ENCODE data around the gene OR11A1. TPM values are rescaled to one million over a fixed set of nuclear protein-coding genes. Genes with fewer than 3 reads are reported as not detected.
"Not testable (repeated sequence)": the region's sequence is repeated elsewhere in the genome, so short reads cannot be mapped to it uniquely, and the experiment has no call there.

OR11A1 gene
- total RNA-seq, 1 donor from 2014 or later = not detected

DNA sequence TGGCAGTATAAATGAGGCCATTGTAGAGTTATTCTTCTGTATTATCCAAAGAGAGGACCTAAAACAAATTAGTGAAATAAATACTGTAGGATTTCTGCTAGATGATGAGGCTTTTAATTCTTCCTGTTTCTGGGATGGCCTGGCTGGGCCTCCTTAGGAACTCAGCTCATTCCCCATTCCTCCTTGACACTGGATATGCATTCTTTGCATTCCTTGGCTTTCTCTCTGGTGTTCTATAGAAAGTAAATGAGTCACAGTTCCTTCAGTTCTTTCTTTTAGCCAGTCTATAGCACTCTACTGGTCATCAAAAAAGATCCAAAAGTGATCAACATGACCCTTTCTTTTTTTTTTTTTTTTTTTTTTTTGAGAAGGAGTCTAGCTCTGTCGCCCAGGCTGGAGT, 9.2 kb downstream of the OR11A1 start:
- DNase-seq (no peak), ATAC-seq (no peak)
- Histone ChIP-seq H3K9me3 (no peaks in the 10 kb centered on the region), H3K27ac (no peak overlapping the region), H3K4me1 (no peaks in the 10 kb centered on the region), H3K36me3 (no peaks in the 10 kb centered on the region), H3K27me3 (no peaks in the 10 kb centered on the region), H3K4me3 (no peak overlapping the region)
- intact Hi-C loops (cut with DNase I) = no loop called here
- TF ChIP-seq, protein P1, sequence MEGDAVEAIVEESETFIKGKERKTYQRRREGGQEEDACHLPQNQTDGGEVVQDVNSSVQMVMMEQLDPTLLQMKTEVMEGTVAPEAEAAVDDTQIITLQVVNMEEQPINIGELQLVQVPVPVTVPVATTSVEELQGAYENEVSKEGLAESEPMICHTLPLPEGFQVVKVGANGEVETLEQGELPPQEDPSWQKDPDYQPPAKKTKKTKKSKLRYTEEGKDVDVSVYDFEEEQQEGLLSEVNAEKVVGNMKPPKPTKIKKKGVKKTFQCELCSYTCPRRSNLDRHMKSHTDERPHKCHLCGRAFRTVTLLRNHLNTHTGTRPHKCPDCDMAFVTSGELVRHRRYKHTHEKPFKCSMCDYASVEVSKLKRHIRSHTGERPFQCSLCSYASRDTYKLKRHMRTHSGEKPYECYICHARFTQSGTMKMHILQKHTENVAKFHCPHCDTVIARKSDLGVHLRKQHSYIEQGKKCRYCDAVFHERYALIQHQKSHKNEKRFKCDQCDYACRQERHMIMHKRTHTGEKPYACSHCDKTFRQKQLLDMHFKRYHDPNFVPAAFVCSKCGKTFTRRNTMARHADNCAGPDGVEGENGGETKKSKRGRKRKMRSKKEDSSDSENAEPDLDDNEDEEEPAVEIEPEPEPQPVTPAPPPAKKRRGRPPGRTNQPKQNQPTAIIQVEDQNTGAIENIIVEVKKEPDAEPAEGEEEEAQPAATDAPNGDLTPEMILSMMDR (IDR thresholded peaks at IDR 0.05) = no peak

GRCh38 chr6:29444031-29444430, 12.8 kb downstream of the OR11A1 start:
- H3K27ac ChIP-seq; DNase-seq; H3K4me1 ChIP-seq; H3K9me3 ChIP-seq; intact Hi-C loops (cut with DNase I); H3K36me3 ChIP-seq; ATAC-seq; H3K4me3 ChIP-seq; H3K27me3 ChIP-seq: not testable (repeated sequence)

GRCh38 chr6:29442719-29443118, 14.2 kb downstream of the OR11A1 start:
- ATAC-seq = no peak
- no peak overlapping the region for H3K4me3 ChIP-seq
- no peaks in the 10 kb centered on the region for H3K9me3 ChIP-seq
- no peaks in the 10 kb centered on the region for H3K27me3 ChIP-seq
- H3K36me3 ChIP-seq = no peaks in the 10 kb centered on the region
- intact Hi-C loops (cut with DNase I) = no loop called here
- H3K4me1 ChIP-seq = no peaks in the 10 kb centered on the region
- DNase-seq = no peak
- no peak overlapping the region for H3K27ac ChIP-seq
- TF ChIP-seq, protein P1 (IDR thresholded peaks at IDR 0.05) = no peak

DNA sequence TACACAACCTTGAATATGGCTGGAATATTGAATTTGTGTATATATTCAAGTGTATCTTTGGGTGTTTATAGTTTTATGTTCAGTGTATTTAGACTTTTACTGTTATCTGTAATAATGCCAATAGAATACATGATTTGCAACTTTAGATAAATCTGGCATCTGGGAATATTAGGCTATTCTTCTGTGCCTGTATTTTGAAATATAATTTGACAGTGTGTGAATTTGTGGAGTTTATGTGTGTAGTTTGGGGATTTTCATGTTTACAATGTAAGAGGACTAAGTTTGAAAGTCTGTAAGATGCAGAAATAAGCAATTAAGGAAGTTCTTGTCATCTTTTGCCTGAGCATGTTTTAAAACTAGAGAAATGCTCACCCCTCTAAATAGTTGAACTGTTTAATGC, 17.9 kb downstream of the OR11A1 start, which contains the start of gene OR10C1:
Gene OR10C1 (plus strand): TSS at position 301 of the 400 bp plus-strand sequence. CDS start 710 bp downstream, outside the sequence.
- DNase-seq = no peak
- no peaks in the 10 kb centered on the region for H3K27me3 ChIP-seq
- H3K9me3 ChIP-seq = no peaks in the 10 kb centered on the region
- H3K36me3 ChIP-seq = no peaks in the 10 kb centered on the region
- TF ChIP-seq, protein P1 (IDR thresholded peaks at IDR 0.05) = no peak
- no peak for ATAC-seq
- H3K27ac ChIP-seq = no peak within 1 kb of the TSS
- intact Hi-C loops (cut with DNase I) = no loop called here
- no peaks in the 10 kb centered on the region for H3K4me1 ChIP-seq
- no peak within 1 kb of the TSS for H3K4me3 ChIP-seq

GRCh38 chr6:29436730-29437129, 20.1 kb downstream of the OR11A1 start:
- intact Hi-C loops (cut with DNase I); H3K36me3 ChIP-seq; H3K27ac ChIP-seq; H3K9me3 ChIP-seq; ATAC-seq; H3K4me3 ChIP-seq; H3K4me1 ChIP-seq; DNase-seq; H3K27me3 ChIP-seq: not testable (repeated sequence)

DNA sequence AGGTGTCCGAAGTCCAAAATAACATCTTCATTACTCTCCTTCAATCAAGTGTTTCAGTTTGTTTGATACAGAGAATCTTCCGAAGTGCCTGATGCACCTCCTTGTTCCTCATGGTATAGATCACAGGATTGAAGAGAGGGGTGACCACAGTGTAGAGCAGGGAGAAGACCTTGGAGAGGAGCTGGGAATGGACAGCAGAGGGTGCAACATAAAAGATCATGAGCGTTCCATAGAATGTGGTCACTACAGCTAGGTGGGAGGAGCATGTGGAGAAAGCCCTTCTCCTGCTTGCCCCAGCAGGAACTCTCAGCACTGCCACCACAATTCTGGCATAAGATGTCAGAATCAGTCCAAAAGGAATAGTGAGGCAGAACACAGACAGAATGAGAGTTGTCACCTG, 30.2 kb downstream of the OR11A1 start:
- DNase-seq = no peak
- no peaks in the 10 kb centered on the region for H3K4me1 ChIP-seq
- TF ChIP-seq, protein P1 (IDR thresholded peaks at IDR 0.05) = no peak

DNA sequence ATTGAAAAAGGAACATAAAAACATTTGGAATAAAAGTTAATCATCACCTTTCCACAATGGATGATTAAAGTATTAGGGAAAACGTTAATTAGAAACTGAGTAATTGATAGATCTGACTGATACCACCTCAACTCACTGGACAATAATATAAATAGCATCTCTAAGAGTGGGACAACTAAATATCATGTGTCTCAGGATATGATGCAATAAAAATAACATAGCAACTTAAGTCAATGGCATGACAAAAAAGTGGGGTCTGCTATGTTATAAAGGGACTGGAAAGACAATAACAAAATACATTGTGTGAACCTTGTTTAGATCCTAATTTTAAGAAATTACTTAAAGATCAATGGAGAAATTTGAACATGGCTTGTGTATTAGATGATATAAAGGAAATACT, 31.8 kb downstream of the OR11A1 start:
- Histone ChIP-seq H3K4me1 (no peaks in the 10 kb centered on the region), H3K9me3 (no peaks in the 10 kb centered on the region), H3K27ac (no peak overlapping the region), H3K4me3 (no peak overlapping the region), H3K27me3 (no peaks in the 10 kb centered on the region), H3K36me3 (no peaks in the 10 kb centered on the region)
- DNase-seq (no peak), ATAC-seq (no peak)
- TF ChIP-seq, protein P1 (IDR thresholded peaks at IDR 0.05) = no peak
- intact Hi-C loops (cut with DNase I) = no loop called here

More for the DNA sequence above, 30.2 kb downstream of the OR11A1 start:
- Histone ChIP-seq H3K27me3 (no peaks in the 10 kb centered on the region), H3K4me3 (no peak overlapping the region), H3K27ac (no peak overlapping the region), H3K36me3 (no peaks in the 10 kb centered on the region), H3K9me3 (no peaks in the 10 kb centered on the region)
- intact Hi-C loops (cut with DNase I) = no loop called here
- ATAC-seq = no peak

All from upper lobe of right lung (tissue), 1 donor.